ENCODE data around the gene CRACR2B.

DNA sequence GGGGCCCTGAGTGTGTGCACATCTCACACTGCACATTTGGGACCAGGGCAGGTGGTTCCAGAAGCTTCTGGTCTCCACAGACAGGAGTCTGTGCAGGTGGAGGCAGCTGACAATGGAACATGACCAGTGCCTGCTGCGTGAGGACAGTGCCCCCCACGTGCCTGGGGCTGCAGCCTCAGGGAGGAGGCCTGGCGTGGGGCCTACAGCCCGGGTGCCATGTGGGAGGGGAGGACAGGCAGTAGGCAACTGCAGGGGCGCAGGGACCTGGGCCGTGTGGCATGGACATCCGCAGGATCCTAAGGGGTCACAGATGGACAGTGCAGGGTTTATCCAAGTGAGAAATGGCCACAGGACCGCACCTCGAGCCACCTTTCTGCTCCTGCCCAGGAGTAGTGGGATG is 43.8 kb downstream of the CRACR2B start:
- TF ChIP-seq, protein P1, sequence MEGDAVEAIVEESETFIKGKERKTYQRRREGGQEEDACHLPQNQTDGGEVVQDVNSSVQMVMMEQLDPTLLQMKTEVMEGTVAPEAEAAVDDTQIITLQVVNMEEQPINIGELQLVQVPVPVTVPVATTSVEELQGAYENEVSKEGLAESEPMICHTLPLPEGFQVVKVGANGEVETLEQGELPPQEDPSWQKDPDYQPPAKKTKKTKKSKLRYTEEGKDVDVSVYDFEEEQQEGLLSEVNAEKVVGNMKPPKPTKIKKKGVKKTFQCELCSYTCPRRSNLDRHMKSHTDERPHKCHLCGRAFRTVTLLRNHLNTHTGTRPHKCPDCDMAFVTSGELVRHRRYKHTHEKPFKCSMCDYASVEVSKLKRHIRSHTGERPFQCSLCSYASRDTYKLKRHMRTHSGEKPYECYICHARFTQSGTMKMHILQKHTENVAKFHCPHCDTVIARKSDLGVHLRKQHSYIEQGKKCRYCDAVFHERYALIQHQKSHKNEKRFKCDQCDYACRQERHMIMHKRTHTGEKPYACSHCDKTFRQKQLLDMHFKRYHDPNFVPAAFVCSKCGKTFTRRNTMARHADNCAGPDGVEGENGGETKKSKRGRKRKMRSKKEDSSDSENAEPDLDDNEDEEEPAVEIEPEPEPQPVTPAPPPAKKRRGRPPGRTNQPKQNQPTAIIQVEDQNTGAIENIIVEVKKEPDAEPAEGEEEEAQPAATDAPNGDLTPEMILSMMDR (conservative IDR thresholded peaks at IDR 0.05 in 1 of 2, IDR thresholded peaks at IDR 0.05 in 1 of 2; ENCODE audit: extremely low read depth in 1 of 2, insufficient read depth in 1 of 2, low read depth in 1 of 2, low read length in 2 of 2), result no peak
- no peak for TF ChIP-seq EZH2 (IDR thresholded peaks at IDR 0.05; ENCODE audit: borderline replicate concordance, low read length)

Measured in mammary epithelial cell (primary cell).